Endothelial cell of umbilical vein (primary cell): ENCODE data around the gene CSMD2. TPM values are rescaled to one million over a fixed set of nuclear protein-coding genes. Genes with fewer than 3 reads are reported as not detected.

Experiments
- BruUV-seq: library from RNA; stranded (reverse); fragments of 400-500 nt; replicated peaks from 2 replicates; lab custom pipeline; 2021; lab: Mats Ljungman, UMichigan
- CTCF ChIA-PET: fragments of 300-600, 350-600 bp; sonication (Branson Sonifier 250); formaldehyde crosslinking; loops from one replicate; lab custom pipeline; 2021; ENCODE audit warnings: antibody characterized with exemption, inconsistent platforms; lab: Charles Lee
- POLR2A ChIA-PET: fragments of 300-600, 350-600 bp; sonication (Branson Sonifier 250); formaldehyde crosslinking; loops from one replicate; lab custom pipeline; 2021; ENCODE audit warnings: antibody characterized with exemption, inconsistent platforms; lab: Charles Lee
- DNase-seq: peaks from one replicate; pipeline ENCODE4 v3.0.0-alpha.2; 2011; ENCODE audit warnings: low read depth, low spot score
- FAIRE-seq: peaks from 2 replicates; lab custom pipeline; 2011; peaks lifted over from hg19 to GRCh38; lab: Jason Lieb, UNC
- H2AFZ ChIP-seq: 2 replicates; pipeline ENCODE4 v1.6.0; 2012; ENCODE audit warnings: low read depth, low read length, control low read depth, inconsistent platforms
- H3K27ac ChIP-seq: 2 replicates; pipeline ENCODE4 v1.5.1; 2011; ENCODE audit warnings: low read depth, mild to moderate bottlenecking, control low read depth, low read length, moderate library complexity; ENCODE audit not compliant: insufficient read depth
- H3K27me3 ChIP-seq, 2 experiments: 2 replicates each; pipeline versions ENCODE4 v1.6.0 to v1.6.1; 2011; ENCODE audit warnings: low read length in 2 of 2, mixed read lengths in 1 of 2; ENCODE audit not compliant: control insufficient read depth in 2 of 2, insufficient read depth in 2 of 2
- H3K36me3 ChIP-seq, 2 experiments: 2 replicates in 1 of 2; 3 replicates in 1 of 2; pipeline ENCODE4 v1.5.1; 2011; ENCODE audit warnings: low read length in 2 of 2, mild to moderate bottlenecking in 1 of 2, moderate library complexity in 1 of 2; ENCODE audit not compliant: control insufficient read depth in 2 of 2, insufficient read depth in 2 of 2; ENCODE audit errors: extremely low read depth in 1 of 2
- H3K4me1 ChIP-seq: 3 replicates; pipeline ENCODE4 v1.5.1; 2011; ENCODE audit warnings: mild to moderate bottlenecking, low read length; ENCODE audit not compliant: control insufficient read depth, insufficient read depth; ENCODE audit errors: extremely low read depth
- H3K4me2 ChIP-seq: 2 replicates; pipeline ENCODE4 v1.6.1; 2011; ENCODE audit warnings: low read length, control low read depth, mixed read lengths; ENCODE audit not compliant: insufficient read depth
- H3K4me3 ChIP-seq, 3 experiments: fragments of 200-600 bp in 1 of 3; sonication (generic), shearing (Covaris generic) in 1 of 3; replicated peaks in 1 of 3; 2 replicates each; pipeline ENCODE4 v1.5.1; 2011 to 2016; ENCODE audit warnings: control low read depth in 3 of 3, low read length in 3 of 3, mild to moderate bottlenecking in 2 of 3, inconsistent platforms in 1 of 3, low read depth in 1 of 3, moderate library complexity in 1 of 3; ENCODE audit not compliant: insufficient read depth in 1 of 3
- H3K79me2 ChIP-seq: 2 replicates; pipeline ENCODE4 v1.6.0; 2012; ENCODE audit warnings: low read length, inconsistent platforms; ENCODE audit not compliant: control insufficient read depth, insufficient read depth
- H3K9ac ChIP-seq: replicated peaks from 2 replicates; pipeline ENCODE3; 2011; ENCODE audit warnings: low read length, control low read depth; ENCODE audit not compliant: insufficient read depth; ENCODE audit errors: extremely low read depth
- H3K9me1 ChIP-seq: replicated peaks from 3 replicates; pipeline ENCODE4 v1.6.0; 2011; ENCODE audit warnings: mild to moderate bottlenecking, low read length; ENCODE audit not compliant: control insufficient read depth, insufficient read depth; ENCODE audit errors: extremely low read depth
- H3K9me3 ChIP-seq: replicated peaks from 2 replicates; pipeline ENCODE4 v1.5.1; 2012; ENCODE audit warnings: low read length, inconsistent platforms; ENCODE audit not compliant: control insufficient read depth, insufficient read depth
- H4K20me1 ChIP-seq: replicated peaks from 2 replicates; pipeline ENCODE3; 2011; ENCODE audit warnings: mild to moderate bottlenecking, low read length; ENCODE audit not compliant: control insufficient read depth, insufficient read depth; ENCODE audit errors: extremely low read depth
- EZH2 ChIP-seq: IDR thresholded peaks from 2 replicates; pipeline ENCODE4 v1.6.1; 2012; ENCODE audit warnings: borderline replicate concordance, low read depth, mild to moderate bottlenecking, moderate library complexity, low read length, inconsistent platforms; ENCODE audit not compliant: severe bottlenecking
- FOS ChIP-seq: IDR thresholded peaks from 2 replicates; pipeline ENCODE4 v1.6.1; 2011; ENCODE audit warnings: mild to moderate bottlenecking, low read length, moderate library complexity, borderline replicate concordance; ENCODE audit not compliant: insufficient read depth
- GATA2 ChIP-seq: IDR thresholded peaks from 2 replicates; pipeline ENCODE4 v1.7.0; 2011; ENCODE audit warnings: low read depth, mild to moderate bottlenecking, moderate library complexity, mixed read lengths, low read length; ENCODE audit not compliant: insufficient read length, insufficient read depth
- JUN ChIP-seq: IDR thresholded peaks from 2 replicates; pipeline ENCODE4 v1.6.1; 2011; ENCODE audit warnings: borderline replicate concordance, low read depth; ENCODE audit not compliant: insufficient read length, insufficient read depth
- MAX ChIP-seq: IDR thresholded peaks from 2 replicates; pipeline ENCODE4 v1.6.1; 2011; ENCODE audit not compliant: insufficient read depth, insufficient read length
- MYC ChIP-seq: IDR thresholded peaks from one replicate; pipeline ENCODE4 v1.6.1; 2011; ENCODE audit warnings: mild to moderate bottlenecking, low read depth, low read length
- POLR2A ChIP-seq: IDR thresholded peaks from 2 replicates; pipeline ENCODE4 v1.6.1; 2012; ENCODE audit warnings: low read depth, mild to moderate bottlenecking, control low read depth, low read length
- POLR2AphosphoS5 ChIP-seq: IDR thresholded peaks from 2 replicates; pipeline ENCODE4 v1.6.1; 2012; ENCODE audit warnings: low read depth, mild to moderate bottlenecking, control low read depth, low read length, moderate library complexity; ENCODE audit not compliant: insufficient read depth
- dilution Hi-C: fragments of 300-500 bp; cut with MboI; formaldehyde crosslinking; loops from one replicate; pipeline ENCODE4 v1.15.0; 2019; ENCODE audit warnings: low sequenced_read_pairs; ENCODE audit not compliant: extremely low pct_ligation_motif_present
- intact Hi-C: fragments of 100-400 bp; cut with micrococcal nuclease; formaldehyde crosslinking; loops from one replicate; pipeline ENCODE4 v1.10.0; 2022
- polyA plus RNA-seq, 4 experiments: library from polyadenylated mRNA; depleted of rRNA in 3 of 4; stranded (reverse) in 3 of 4; unstranded in 1 of 4; fragments of >200 nt; gene quantifications; 2 replicates each; pipeline versions ENCODE4 v1.2.1 to v1.2.3, GENCODE V29; 2011 to 2012; ENCODE audit warnings: missing spikeins in 1 of 4
- total RNA-seq: library from RNA; stranded (reverse); gene quantifications from 2 replicates; pipeline ENCODE4 v1.2.3, GENCODE V29; 2021
- TF ChIP-seq, protein P1 (sequence below), 2 donors: IDR thresholded peaks; 1 replicate in 1 of 2; 2 replicates in 1 of 2; pipeline ENCODE4 v1.5.1; 2011; ENCODE audit warnings: low read length in 2 of 2, mild to moderate bottlenecking in 2 of 2, moderate library complexity in 2 of 2, control low read depth in 1 of 2, inconsistent platforms in 1 of 2, low read depth in 1 of 2; ENCODE audit not compliant: insufficient read depth in 1 of 2; ENCODE audit errors: extremely low read depth in 1 of 2

CSMD2 gene
- total and polyA plus RNA-seq, 2 donors (not counting 3 experiments of a cell fraction or from before 2014, with no cell fraction given) = under 0.01 TPM; not detected in 1

DNA sequence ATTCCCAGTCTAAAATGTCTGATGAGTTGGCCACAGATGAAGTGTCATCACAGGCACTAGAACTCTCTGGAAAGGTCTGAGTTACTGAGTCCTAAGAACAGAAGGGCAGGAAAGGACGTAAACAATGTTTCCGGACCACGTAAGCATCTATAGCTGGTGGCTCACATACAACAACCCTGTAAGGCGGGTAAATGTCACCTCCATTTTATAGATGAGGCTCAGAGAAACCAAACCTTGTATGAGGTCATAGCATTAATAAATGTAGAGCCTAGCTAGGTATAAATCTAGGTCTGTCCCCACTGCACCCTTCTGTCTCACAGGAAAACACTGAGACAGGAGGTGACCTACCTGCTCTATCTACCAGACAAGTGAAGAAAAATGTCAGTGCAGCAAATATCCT lies 86.6 kb downstream of the CSMD2 start:
- ChIA-PET CTCF (no interaction called here), POLR2A (no interaction called here)
- Histone ChIP-seq H3K27me3 (no peaks in the 10 kb centered on the region), H3K9ac (no peak overlapping the region), H3K79me2 (no peaks in the 10 kb centered on the region), H3K27ac (no peak overlapping the region), H3K4me3 (no peak overlapping the region), H3K4me1 (no peaks in the 10 kb centered on the region), H3K4me2 (no peak overlapping the region), H4K20me1 (no peaks in the 10 kb centered on the region), H3K9me1 (no peaks in the 10 kb centered on the region), H3K36me3 (no peaks in the 10 kb centered on the region), H3K9me3 (no peaks in the 10 kb centered on the region), H2AFZ (no peak overlapping the region)
- intact Hi-C loops = no loop called here
- dilution Hi-C loops = no loop called here
- DNase-seq (no peak), FAIRE-seq (no peak)
- TF ChIP-seq POLR2AphosphoS5 (no peak), MAX (no peak)
- BruUV-seq = no TSS peak

DNA sequence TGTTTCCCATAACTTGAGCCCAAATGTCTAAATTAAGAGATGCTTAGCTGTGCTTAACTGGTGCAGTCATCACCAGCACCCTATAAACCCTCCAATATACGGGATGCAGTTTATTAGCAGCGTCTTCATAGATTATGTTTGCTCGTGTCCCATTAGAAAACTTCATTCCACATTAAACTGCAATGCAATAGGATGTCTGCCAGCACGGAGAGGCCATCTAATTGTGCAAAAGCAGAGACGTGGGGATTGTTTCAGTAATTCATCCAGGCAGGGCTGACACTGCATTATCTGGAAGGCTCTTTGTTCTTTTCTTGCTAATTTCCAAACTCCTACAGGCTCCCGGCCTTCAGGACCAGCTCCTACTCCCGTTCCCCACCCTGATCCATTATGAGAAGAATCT lies 89.5 kb downstream of the CSMD2 start:
- no peak overlapping the region for H3K4me2 ChIP-seq
- no peaks in the 10 kb centered on the region for H3K79me2 ChIP-seq
- H3K9me1 ChIP-seq = no peaks in the 10 kb centered on the region
- no peaks in the 10 kb centered on the region for H3K4me1 ChIP-seq
- H3K9me3 ChIP-seq = no peaks in the 10 kb centered on the region
- FAIRE-seq (no peak), DNase-seq (no peak)
- H3K4me3 ChIP-seq = no peak overlapping the region
- H3K9ac ChIP-seq = no peak overlapping the region
- POLR2A ChIA-PET = no interaction called here
- no peaks in the 10 kb centered on the region for H3K36me3 ChIP-seq
- H4K20me1 ChIP-seq = no peaks in the 10 kb centered on the region
- TF ChIP-seq, protein P1, sequence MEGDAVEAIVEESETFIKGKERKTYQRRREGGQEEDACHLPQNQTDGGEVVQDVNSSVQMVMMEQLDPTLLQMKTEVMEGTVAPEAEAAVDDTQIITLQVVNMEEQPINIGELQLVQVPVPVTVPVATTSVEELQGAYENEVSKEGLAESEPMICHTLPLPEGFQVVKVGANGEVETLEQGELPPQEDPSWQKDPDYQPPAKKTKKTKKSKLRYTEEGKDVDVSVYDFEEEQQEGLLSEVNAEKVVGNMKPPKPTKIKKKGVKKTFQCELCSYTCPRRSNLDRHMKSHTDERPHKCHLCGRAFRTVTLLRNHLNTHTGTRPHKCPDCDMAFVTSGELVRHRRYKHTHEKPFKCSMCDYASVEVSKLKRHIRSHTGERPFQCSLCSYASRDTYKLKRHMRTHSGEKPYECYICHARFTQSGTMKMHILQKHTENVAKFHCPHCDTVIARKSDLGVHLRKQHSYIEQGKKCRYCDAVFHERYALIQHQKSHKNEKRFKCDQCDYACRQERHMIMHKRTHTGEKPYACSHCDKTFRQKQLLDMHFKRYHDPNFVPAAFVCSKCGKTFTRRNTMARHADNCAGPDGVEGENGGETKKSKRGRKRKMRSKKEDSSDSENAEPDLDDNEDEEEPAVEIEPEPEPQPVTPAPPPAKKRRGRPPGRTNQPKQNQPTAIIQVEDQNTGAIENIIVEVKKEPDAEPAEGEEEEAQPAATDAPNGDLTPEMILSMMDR (IDR thresholded peaks at IDR 0.05; ENCODE audit: extremely low read depth in 1 of 2, insufficient read depth in 1 of 2, low read depth in 1 of 2, low read length in 2 of 2) = no peak
- TF ChIP-seq POLR2A (no peak), FOS (no peak), MYC (no peak), GATA2 (no peak), JUN (no peak), MAX (no peak), EZH2 (no peak), POLR2AphosphoS5 (no peak)
- no TSS peak for BruUV-seq
- no peak overlapping the region for H3K27ac ChIP-seq
- H2AFZ ChIP-seq = no peak overlapping the region
- intact Hi-C loops = no loop called here
- dilution Hi-C loops = no loop called here
- CTCF ChIA-PET = no interaction called here
- no peaks in the 10 kb centered on the region for H3K27me3 ChIP-seq
